Measurements from ENCODE around the gene PLA2G2F. TPM values are rescaled to one million over a fixed set of nuclear protein-coding genes. Genes with fewer than 3 reads are reported as not detected.

Gene PLA2G2F
- total and polyA plus RNA-seq, 8 donors = not detected

GRCh38 chr1:20100632-20101355, 38.3 kb upstream of the PLA2G2F start:
- TF ChIP-seq CTCF (IDR thresholded peaks at IDR 0.05) = peak; percentile 21 to 63 (median 48)
- Histone ChIP-seq H3K9me3 (no peaks in the 10 kb centered on the region), H3K4me1 (no peaks in the 10 kb centered on the region), H3K36me3 (no peaks in the 10 kb centered on the region), H3K4me3 (no peak overlapping the region), H3K27me3 (no peaks in the 10 kb centered on the region), H3K27ac (no peak overlapping the region)
- 42 to 44% methylated on average over 14 of the region's 14 CpGs for WGBS, 2 donors
- peak in 3 of 4 donors; percentile 79 to 91 (median 88) for ATAC-seq
- intact Hi-C loops (cut with DNase I) = no loop called here
- FAIRE-seq = no peak
- DNase-seq = peak in 2 of 6 donors; percentile 22 to 26

GRCh38 chr1:20102875-20103274, 36.2 kb upstream of the PLA2G2F start:
- H3K4me1 ChIP-seq = no peaks in the 10 kb centered on the region
- intact Hi-C loops (cut with DNase I) = no loop called here
- H3K4me3 ChIP-seq = no peak overlapping the region
- no peaks in the 10 kb centered on the region for H3K36me3 ChIP-seq
- WGBS, 2 donors = 54 to 64% methylated on average over 1 of the region's 1 CpG
- FAIRE-seq (no peak), DNase-seq (no peak), ATAC-seq (no peak)
- no peaks in the 10 kb centered on the region for H3K27me3 ChIP-seq
- no peaks in the 10 kb centered on the region for H3K9me3 ChIP-seq
- TF ChIP-seq CTCF (IDR thresholded peaks at IDR 0.05) = no peak
- H3K27ac ChIP-seq = no peak overlapping the region

GRCh38 chr1:20105856-20106255, 33.3 kb upstream of the PLA2G2F start:
- H3K27ac ChIP-seq = no peak overlapping the region
- H3K36me3 ChIP-seq = no peaks in the 10 kb centered on the region
- H3K9me3 ChIP-seq = no peaks in the 10 kb centered on the region
- no peak overlapping the region for H3K4me3 ChIP-seq
- H3K4me1 ChIP-seq = no peaks in the 10 kb centered on the region
- intact Hi-C loops (cut with DNase I) = no loop called here
- DNase-seq = no peak
- TF ChIP-seq CTCF (IDR thresholded peaks at IDR 0.05) = no peak
- peak in 1 of 4 donors; percentile 13 for ATAC-seq
- H3K27me3 ChIP-seq = no peaks in the 10 kb centered on the region
- FAIRE-seq = no peak
- 10 to 18% methylated on average over 1 of the region's 1 CpG for WGBS, 2 donors

- Histone ChIP-seq H3K27me3 (no peaks in the 10 kb centered on the region), H3K4me3 (no peak overlapping the region), H3K9me3 (no peaks in the 10 kb centered on the region), H3K27ac (no peak overlapping the region), H3K36me3 (no peaks in the 10 kb centered on the region), H3K4me1 (no peaks in the 10 kb centered on the region)
- no peak for FAIRE-seq
- TF ChIP-seq CTCF (IDR thresholded peaks at IDR 0.05) = no peak
- intact Hi-C loops (cut with DNase I) = no loop called here
- no peak for ATAC-seq
- 65 to 73% methylated on average over 4 of the region's 4 CpGs for WGBS, 2 donors
- no peak for DNase-seq
Observed at GRCh38 chr1:20107351-20107750, 31.8 kb upstream of the PLA2G2F start.

GRCh38 chr1:20107796-20108195, 31.3 kb upstream of the PLA2G2F start:
- no peak for TF ChIP-seq CTCF (IDR thresholded peaks at IDR 0.05)
- Histone ChIP-seq H3K4me1 (no peaks in the 10 kb centered on the region), H3K27ac (no peak overlapping the region), H3K9me3 (no peaks in the 10 kb centered on the region), H3K27me3 (no peaks in the 10 kb centered on the region), H3K4me3 (no peak overlapping the region), H3K36me3 (no peaks in the 10 kb centered on the region)
- FAIRE-seq = no peak
- no peak for DNase-seq
- no peak for ATAC-seq
- intact Hi-C loops (cut with DNase I) = no loop called here
- 53 to 54% methylated on average over 4 of the region's 4 CpGs for WGBS, 2 donors
